Smooth muscle cell (in vitro differentiated cells): ENCODE results near the gene PLSCR4. TPM values are rescaled to one million over a fixed set of nuclear protein-coding genes. Genes with fewer than 3 reads are reported as not detected.

Experiments used
- DNase-seq: peaks from one replicate; lab custom pipeline; 2025; ENCODE audit not compliant: unreplicated experiment; lab: John Stamatoyannopoulos, UW
- H2AFZ ChIP-seq: fragments of 200-600 bp; sonication (generic); 2 replicates; pipeline ENCODE4 v1.6.0; 2016; ENCODE audit warnings: antibody characterized with exemption, low read depth, mild to moderate bottlenecking
- H3F3A ChIP-seq: fragments of 200-600 bp; sonication (generic); 2 replicates; pipeline ENCODE4 v1.6.0; 2017; ENCODE audit warnings: antibody characterized with exemption, low read depth
- H3K27ac ChIP-seq: fragments of 200-600 bp; sonication (generic); 2 replicates; pipeline ENCODE4 v1.5.1; 2016; ENCODE audit warnings: low read depth, mild to moderate bottlenecking
- H3K27me3 ChIP-seq: fragments of 200-600 bp; sonication (generic); 2 replicates; pipeline ENCODE4 v1.6.1; 2016; ENCODE audit warnings: low read depth, mild to moderate bottlenecking
- H3K36me3 ChIP-seq: fragments of 200-600 bp; sonication (generic); 2 replicates; pipeline ENCODE4 v1.5.1; 2016; ENCODE audit warnings: low read depth
- H3K4me1 ChIP-seq: fragments of 200-600 bp; sonication (generic); 2 replicates; pipeline ENCODE4 v1.5.1; 2016; ENCODE audit warnings: low read depth
- H3K4me2 ChIP-seq: fragments of 200-600 bp; sonication (generic); 2 replicates; pipeline ENCODE4 v1.6.0; 2016; ENCODE audit warnings: mild to moderate bottlenecking
- H3K4me3 ChIP-seq: fragments of 200-600 bp; sonication (generic); 2 replicates; pipeline ENCODE4 v1.5.1; 2016; ENCODE audit warnings: mild to moderate bottlenecking
- H3K79me2 ChIP-seq: fragments of 200-600 bp; sonication (generic); 2 replicates; pipeline ENCODE4 v1.6.0; 2016; ENCODE audit warnings: low read depth, mild to moderate bottlenecking
- H3K9ac ChIP-seq: fragments of 200-600 bp; sonication (generic); 2 replicates; pipeline ENCODE4 v1.6.0; 2016; ENCODE audit warnings: low read depth
- H3K9me3 ChIP-seq: fragments of 200-600 bp; sonication (generic); replicated peaks from 2 replicates; pipeline ENCODE4 v1.5.1; 2016; ENCODE audit warnings: low read depth
- H4K20me1 ChIP-seq: fragments of 200-600 bp; sonication (generic); 2 replicates; pipeline ENCODE4 v1.6.0; 2016; ENCODE audit warnings: low read depth
- WGBS: methylation state at CpG from one replicate; pipeline ENCODE4 v1.1.7; 2016; ENCODE audit warnings: low lambda C conversion rate; 5-methylcytosine and 5-hydroxymethylcytosine counted together
- polyA plus RNA-seq: library from polyadenylated mRNA; unstranded; fragments of >200 nt; fragmentation: Nextera tagmentation; extraction: Ambion mirVana; gene quantifications from 2 replicates; pipeline ENCODE4 v1.2.1, GENCODE V29; 2016
- total RNA-seq: library from RNA; depleted of rRNA; stranded (reverse); fragments of >200 nt; gene quantifications from 2 replicates; pipeline ENCODE4 v1.2.3, GENCODE V29; 2014
- TF ChIP-seq, protein P1 (sequence below): fragments of 200-600 bp; sonication (generic); IDR thresholded peaks from 2 replicates; pipeline ENCODE4 v1.5.1; 2017; ENCODE audit warnings: borderline replicate concordance, mild to moderate bottlenecking, antibody characterized with exemption; ENCODE audit not compliant: insufficient read depth, poor library complexity, severe bottlenecking

The PLSCR4 gene
- total and polyA plus RNA-seq, 2 experiments from 2014 or later, result 3.8 to 4.8 TPM

DNA sequence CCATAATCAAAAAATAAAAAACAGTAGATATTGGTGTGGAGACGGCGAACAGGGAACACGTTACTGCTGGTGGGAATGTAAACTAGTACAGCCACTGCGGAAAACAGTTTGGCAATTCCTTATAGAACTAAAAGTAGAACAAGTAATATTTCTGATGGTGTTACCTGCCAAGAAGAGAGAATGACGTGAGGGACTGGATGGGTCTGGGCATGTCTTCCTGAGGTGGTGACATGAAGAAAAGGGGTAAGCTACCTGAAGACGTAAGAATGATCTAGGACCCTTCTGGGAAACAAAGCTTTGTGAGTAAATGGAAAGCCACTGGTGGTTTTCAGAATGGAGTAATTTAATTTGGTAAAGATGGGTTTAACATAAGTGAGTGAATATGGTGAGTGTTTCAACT is 70.5 kb downstream of the PLSCR4 start:
- peaks cover 6% of the 10 kb centered on the region for H3K4me1 ChIP-seq
- no peak for DNase-seq
- H3K9me3 ChIP-seq, result no peaks in the 10 kb centered on the region
- H3K9ac ChIP-seq, result no peak overlapping the region
- no peaks in the 10 kb centered on the region for H3K27me3 ChIP-seq
- H3K79me2 ChIP-seq, result peaks cover 2% of the 10 kb centered on the region
- peak overlapping the region; percentile 9 for H2AFZ ChIP-seq
- H3K36me3 ChIP-seq, result no peaks in the 10 kb centered on the region
- H3F3A ChIP-seq, result peaks cover 13% of the 10 kb centered on the region
- H3K4me2 ChIP-seq, result no peak overlapping the region
- WGBS, result 97% methylated on average over 6 of the region's 6 CpGs
- peak overlapping the region; percentile 67 for H3K27ac ChIP-seq
- H4K20me1 ChIP-seq, result no peaks in the 10 kb centered on the region
- TF ChIP-seq, protein P1, sequence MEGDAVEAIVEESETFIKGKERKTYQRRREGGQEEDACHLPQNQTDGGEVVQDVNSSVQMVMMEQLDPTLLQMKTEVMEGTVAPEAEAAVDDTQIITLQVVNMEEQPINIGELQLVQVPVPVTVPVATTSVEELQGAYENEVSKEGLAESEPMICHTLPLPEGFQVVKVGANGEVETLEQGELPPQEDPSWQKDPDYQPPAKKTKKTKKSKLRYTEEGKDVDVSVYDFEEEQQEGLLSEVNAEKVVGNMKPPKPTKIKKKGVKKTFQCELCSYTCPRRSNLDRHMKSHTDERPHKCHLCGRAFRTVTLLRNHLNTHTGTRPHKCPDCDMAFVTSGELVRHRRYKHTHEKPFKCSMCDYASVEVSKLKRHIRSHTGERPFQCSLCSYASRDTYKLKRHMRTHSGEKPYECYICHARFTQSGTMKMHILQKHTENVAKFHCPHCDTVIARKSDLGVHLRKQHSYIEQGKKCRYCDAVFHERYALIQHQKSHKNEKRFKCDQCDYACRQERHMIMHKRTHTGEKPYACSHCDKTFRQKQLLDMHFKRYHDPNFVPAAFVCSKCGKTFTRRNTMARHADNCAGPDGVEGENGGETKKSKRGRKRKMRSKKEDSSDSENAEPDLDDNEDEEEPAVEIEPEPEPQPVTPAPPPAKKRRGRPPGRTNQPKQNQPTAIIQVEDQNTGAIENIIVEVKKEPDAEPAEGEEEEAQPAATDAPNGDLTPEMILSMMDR, result no peak
- H3K4me3 ChIP-seq, result no peak overlapping the region

DNA sequence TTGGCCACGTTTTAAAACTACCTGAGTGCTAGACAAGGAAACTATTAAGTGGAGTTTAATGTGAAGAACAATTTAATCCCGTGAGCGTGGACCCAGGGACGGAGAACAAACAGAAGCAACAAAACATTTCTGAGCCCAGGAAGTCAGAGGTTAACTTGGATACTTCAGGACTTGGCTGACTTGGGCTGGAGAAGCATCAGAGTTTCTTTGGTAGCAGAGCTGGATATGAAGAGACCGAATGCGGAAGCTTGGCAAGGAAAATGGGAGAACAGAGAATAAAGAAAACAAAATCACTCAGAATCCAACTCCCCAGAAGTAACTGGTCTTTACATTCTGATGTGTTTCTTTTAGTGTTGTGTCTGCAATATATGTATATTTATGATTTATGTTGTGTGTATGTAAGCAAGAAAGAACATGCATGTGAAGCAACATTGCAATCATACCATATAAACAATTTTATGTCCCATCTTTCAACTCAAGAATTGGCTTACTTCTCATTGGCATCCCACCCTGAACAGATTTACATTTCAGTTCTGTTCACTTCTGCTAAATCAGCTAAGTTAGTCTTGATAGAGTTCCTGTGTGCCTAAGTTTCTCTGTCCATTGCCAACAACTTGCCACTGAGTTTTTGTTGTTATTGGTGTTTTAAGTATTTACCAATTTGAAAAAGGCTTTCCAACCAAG is 72.8 kb downstream of the PLSCR4 start:
- Histone ChIP-seq H3K36me3 (no peaks in the 10 kb centered on the region), H3K4me3 (no peak overlapping the region), H3K79me2 (no peaks in the 10 kb centered on the region), H3K27ac (no peak overlapping the region), H4K20me1 (no peaks in the 10 kb centered on the region), H3K4me1 (peaks cover 6% of the 10 kb centered on the region), H3K9me3 (no peaks in the 10 kb centered on the region), H3K27me3 (no peaks in the 10 kb centered on the region), H3K9ac (no peak overlapping the region), H3K4me2 (no peak overlapping the region), H2AFZ (peak overlapping the region; percentile 18), H3F3A (peaks cover 13% of the 10 kb centered on the region)
- no peak for DNase-seq
- 95% methylated on average over 6 of the region's 6 CpGs for WGBS
- TF ChIP-seq, protein P1, result no peak

- Histone ChIP-seq H3K9ac (no peak overlapping the region), H3K36me3 (no peaks in the 10 kb centered on the region), H3K4me2 (no peak overlapping the region), H3K27ac (no peak overlapping the region), H2AFZ (peak overlapping the region; percentile 18), H3K4me1 (peaks cover 6% of the 10 kb centered on the region), H3K79me2 (no peaks in the 10 kb centered on the region), H3K27me3 (no peaks in the 10 kb centered on the region), H3F3A (peaks cover 13% of the 10 kb centered on the region), H3K9me3 (no peaks in the 10 kb centered on the region), H4K20me1 (no peaks in the 10 kb centered on the region), H3K4me3 (no peak overlapping the region)
- TF ChIP-seq, protein P1, result no peak
- WGBS, result 91% methylated on average over 1 of the region's 1 CpG
- DNase-seq, result no peak
Measured at GRCh38 chr3:146177519-146177918, 73.4 kb downstream of the PLSCR4 start.

DNA sequence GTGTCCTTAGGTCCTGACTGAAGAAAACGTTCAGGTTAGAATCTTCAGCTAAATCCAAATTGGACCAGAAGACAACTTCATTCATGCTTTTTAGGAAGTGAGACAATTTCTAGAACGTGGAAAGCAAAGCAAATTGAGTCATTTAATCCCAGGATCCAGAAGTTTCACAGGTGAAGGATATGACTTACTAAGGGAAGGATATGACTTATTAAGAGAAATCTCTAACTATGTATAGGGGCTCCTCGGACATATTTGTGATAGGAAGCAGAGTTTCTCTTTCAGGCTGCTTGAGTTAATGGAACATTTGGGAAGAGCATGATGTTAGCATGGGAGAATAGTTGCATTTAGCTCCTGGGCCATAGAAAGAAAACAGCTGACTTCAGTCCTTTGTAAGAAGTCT is 73.8 kb downstream of the PLSCR4 start:
- Histone ChIP-seq H3K9ac (no peak overlapping the region), H4K20me1 (no peaks in the 10 kb centered on the region), H2AFZ (peak overlapping the region; percentile 18), H3K4me1 (peaks cover 6% of the 10 kb centered on the region), H3K9me3 (no peaks in the 10 kb centered on the region), H3K79me2 (no peaks in the 10 kb centered on the region), H3K4me3 (no peak overlapping the region), H3K4me2 (no peak overlapping the region), H3K36me3 (no peaks in the 10 kb centered on the region), H3K27me3 (no peaks in the 10 kb centered on the region), H3K27ac (no peak overlapping the region), H3F3A (peaks cover 13% of the 10 kb centered on the region)
- TF ChIP-seq, protein P1, result no peak
- no peak for DNase-seq
- WGBS, result 72% methylated on average over 3 of the region's 3 CpGs
